HG03432 (cell line): ENCODE data around the gene ADCY6.

Source experiments
- ATAC-seq: cut with Tn5 transposase; IDR thresholded peaks from one replicate; pipeline ENCODE4 v1.9.1; 2021; ENCODE audit warnings: mild to moderate bottlenecking, moderate library complexity; ENCODE audit not compliant: unreplicated experiment

ADCY6 gene

DNA sequence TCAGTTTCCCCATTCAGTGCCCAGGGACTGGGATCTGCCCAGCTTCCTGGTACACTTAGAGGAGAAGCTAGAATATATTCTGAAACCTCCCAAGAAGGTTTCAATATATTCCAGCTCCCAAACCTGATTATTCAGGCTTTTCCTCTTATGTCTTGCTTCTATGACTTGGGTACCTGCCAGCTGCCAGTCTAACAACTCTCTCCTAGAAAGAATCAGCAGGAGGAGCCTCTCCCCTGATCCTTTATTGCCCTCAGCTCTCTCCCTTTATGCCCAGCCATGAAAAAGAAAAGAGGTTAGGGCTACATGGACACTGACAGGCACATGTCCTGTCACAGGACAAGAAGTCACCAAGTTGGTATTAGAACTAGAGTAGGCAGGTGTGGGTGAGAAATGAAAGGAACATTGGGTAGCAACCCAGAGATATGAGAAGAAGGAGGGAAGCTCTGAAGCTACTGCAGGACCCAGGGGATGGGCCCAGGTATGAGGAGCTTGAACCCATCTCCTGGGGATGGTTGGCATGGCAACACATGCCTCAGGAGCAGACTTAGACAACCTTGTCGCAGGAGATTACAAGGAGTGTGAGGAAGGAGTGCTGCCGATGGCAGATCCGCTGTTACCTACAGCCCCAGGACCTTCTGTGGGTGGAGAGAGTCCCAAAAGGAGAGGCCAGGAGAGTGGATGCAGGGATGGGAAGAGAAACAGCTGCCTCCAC is 27.4 kb upstream of the ADCY6 start:
- no peak for ATAC-seq

DNA sequence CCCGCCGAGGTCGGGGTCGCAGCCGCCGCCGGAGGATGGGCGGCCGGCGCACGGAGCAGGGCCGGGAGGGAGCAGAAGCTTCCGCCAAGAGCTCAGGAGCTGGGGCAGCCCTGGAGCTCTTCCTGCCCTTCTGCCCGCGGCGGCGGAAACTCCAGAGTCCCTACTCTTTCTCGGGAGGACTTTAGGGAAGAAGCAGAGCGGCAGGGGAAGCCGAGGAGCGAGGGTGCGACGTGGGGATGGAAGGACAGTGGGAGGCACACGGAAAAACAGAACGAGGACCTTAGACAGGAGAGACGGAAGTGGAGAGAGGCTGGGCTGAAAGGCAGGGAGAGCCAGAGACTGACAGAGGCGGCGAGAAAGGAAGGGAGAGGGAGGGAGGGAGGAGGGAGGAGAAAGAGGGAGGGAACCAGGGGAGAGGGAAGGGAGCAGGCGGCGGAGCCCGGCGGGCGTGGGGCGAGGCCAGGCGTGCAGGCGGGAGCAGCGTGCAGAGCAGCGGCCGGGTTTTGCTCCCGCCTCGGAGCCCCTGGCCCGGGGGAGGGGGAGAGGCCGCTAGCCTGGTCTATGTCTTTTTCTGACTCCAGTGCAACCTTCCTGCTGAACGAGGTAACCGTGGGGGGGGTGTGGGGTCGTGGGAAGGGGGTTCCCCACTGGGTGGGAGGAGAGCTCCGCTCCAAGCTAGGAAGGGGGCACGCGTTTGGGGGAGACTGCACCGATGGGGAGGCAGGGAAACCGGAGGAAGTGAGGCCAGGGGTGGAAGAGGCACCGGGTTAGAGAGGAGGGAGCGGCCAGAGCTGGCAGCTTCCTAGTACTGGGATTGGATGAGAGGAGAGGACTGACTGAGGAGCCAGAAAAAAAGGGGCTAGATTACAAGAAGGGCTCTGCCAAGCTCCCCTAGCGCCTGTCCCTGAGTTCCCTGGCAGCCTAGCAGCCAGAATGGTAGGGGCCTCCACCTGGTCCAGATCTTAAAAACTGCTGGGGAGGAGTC is 26.5 kb upstream of the ADCY6 start:
- peak; percentile 36 for ATAC-seq

DNA sequence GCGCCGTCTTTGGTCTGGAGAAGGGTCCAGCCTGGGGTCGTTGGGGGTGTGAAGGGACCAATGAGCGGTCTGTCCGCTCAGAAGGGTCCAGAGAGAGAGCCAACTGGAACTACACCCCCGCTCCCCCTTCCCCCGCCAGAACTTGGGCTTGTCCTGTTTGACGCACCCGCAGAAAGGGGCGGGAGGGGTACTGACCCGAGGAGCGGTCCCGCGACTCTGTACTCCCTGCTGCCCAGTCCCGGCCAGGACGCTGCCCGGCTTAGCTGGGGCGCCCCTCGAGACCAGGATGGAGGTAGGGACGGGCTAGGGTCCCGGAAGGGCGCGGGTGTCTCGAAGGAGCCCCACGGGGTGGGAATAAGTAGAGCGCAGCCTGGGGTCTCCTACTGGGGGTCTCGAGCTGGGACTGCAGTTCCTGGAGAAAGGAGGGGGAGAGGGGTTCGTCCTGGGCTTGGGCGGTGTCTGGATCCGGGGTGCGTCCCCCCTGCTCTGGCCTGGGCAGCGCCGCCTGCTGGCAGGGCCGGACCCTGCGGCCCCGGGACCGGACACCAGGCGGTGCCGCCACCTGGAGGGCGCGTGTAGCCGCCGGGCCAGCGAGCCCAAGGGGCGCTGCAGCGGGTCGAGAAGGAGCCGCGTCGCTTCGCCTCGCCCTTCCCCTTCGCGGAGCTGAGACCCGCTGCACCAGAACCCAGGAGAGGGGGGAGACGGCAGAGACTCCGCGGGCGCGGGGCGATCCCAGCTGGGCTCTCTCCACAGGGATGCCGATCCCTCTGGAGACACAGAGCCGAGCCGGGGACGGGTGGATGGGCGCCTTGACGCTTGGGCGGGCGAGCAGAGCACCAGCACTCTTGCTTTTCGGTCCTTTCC is 25.6 kb upstream of the ADCY6 start:
- peak; percentile 82 for ATAC-seq

DNA sequence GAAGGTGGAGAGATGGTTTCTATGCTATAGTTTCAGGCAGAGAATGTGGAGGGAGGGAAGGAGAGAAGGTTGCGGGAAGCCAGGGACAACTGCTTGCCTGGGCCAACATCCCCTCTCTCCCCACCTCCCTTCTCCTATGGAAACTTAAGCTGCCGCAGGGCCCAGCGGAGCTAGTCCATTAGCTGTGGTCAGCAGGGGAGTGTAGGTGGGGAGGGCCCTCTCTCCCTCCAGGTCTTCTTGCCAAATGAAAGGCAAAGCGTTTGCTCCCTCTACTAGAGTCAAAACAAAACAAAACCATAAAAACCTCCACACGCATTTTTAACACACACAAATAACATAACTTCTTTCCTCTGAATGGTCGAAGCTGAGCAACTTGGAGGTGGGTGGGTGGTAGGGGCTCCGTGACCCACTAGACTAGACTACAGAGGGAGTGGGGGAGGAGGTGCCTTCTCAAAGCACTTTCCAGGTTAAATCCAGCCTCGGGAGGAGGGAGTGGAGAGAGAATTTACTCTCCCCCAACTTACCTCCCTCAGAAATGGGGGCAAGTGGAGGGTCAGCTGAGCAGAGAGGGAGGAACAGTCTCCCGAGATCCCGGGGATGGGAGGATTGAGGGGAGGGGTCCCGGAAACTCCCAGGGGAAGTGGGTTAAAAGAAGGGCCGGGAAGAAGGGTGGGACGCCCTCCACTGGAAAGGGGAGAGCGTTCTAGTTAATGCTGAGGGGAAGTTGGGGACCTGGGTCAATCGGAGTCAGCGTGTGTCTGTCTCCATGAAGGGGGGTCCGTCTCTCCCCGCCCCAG is 24.8 kb upstream of the ADCY6 start:
- no peak for ATAC-seq

DNA sequence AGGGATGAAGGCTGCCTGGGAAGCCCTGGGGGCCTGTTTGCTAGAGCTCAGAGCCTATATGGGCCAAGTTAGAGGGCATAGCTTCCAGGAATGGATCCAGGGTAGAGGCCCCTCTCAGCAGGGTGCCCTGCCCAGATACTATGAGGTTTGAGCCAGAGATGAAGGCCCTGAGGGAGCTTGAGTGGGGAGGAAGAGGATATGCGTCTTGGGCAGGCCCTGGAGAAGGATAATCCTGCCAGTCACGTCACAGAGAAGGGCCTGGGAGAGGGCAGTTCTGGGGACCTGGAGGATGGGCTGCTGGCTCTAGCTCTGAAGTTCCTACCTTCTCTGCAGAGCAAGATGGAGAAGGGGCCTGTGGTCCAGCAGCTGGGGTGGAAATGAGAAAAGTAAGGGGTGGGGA is 23.5 kb upstream of the ADCY6 start:
- ATAC-seq: no peak

DNA sequence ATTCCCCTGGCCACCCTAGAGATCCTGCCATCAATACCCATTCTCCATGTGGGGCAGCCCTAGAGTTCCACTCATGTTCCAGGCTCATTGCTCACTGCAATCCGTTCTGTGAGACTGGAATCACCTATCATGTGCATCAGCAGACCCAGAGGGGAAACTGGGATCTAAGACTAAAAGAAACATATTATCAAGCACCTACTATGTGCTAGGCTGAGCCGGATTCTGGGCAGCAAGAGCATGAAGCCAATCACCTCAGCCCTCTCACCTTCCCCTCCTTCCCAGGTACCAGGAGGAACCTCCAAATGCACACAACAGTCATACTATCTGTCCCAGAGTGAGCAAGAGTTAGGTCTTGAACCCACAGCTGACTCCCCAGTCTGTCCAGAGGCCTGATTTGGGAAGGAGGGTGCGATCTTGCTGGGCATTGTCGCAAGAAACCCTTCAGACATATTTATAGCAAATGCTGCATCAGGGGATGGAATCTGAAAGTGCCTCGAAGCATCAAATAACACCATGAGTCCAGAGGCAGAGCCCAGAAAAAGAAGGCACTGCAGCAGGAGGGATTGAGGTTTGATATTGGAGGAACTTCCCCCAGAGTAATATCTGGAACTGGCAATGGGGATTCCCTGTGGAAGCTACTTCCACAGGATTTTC is 22.7 kb upstream of the ADCY6 start:
- ATAC-seq: no peak

DNA sequence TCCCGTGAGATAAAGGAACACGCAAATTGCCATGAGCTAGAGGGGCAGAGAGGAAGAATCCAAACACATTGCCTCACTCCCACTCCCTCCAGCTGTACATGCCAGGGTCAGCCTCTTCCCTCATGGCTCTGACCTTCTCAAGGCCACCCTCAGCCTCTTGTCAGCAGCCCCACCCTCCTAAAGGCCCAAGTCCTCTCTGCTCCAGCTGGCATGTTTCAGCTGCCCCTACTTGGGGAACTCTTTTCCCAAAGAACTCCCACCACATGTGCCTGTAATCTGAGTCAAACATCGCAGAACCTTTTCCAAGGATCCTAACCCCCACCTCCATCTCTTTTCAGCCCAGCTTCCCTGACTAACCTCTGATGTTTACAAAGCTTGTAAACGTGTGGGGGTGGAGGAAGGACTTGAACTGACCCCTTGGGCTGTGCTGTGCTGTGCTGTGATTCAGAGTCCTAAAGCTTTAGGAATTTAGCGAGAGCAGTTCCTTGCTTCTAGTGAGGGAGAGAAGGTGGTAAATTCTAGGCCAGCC is 22.1 kb upstream of the ADCY6 start:
- no peak for ATAC-seq

DNA sequence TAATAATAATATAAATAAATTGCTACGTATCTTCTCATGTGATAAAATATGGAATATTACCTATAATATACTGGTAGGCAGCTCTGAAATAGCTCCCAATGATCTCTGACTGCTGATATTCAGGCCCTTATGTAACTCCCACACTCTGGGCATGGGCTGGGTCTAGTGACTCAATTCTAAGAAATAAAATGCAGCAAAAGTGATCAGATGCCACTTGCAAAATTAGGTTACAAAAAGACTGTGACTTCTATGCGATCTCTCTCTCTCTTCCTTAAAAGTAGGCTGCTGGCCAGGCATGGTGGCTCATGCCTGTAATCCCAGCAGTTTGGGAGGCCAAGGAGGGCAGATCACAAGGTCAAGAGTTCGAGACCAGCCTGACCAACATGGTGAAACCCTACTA is 19.1 kb upstream of the ADCY6 start:
- ATAC-seq: no peak

DNA sequence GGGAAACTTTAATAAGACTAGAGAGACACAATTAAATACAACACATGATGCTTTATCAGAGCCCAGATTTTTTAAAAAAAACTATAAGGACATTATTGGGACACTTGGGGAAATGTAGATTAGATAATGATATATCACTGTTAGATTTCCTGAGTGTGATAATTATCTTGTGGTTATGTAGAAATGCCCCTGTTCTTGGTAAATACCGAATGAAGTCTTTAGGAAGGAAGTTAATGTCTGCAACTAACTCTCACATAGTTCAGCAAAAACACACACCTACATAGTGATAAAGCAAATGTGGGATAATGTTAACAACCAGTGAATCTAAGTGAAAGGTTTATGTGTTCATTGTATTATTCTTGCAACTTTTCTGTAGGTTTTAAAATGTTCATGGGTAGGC is 14.8 kb upstream of the ADCY6 start:
- ATAC-seq: no peak

DNA sequence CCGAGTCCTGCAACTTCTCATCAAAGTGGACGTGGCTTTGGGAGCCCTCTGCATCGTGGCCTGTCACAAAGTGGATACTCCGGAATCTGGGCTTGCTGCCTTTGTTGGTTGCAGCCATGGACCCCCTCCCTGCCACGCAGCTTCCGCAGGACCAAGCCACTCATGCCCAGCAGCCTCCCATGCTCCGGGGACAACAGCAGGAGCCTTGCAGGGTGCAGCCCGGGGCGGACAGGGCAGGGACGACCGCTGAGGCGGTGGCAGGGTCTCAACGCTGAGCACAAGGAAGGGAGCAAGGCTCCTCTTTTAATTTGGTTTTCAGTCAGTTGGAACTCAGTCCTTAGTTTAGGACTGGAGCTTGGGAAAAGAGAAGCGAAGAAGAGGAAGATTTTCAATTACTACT is 12.1 kb upstream of the ADCY6 start:
- no peak for ATAC-seq

DNA sequence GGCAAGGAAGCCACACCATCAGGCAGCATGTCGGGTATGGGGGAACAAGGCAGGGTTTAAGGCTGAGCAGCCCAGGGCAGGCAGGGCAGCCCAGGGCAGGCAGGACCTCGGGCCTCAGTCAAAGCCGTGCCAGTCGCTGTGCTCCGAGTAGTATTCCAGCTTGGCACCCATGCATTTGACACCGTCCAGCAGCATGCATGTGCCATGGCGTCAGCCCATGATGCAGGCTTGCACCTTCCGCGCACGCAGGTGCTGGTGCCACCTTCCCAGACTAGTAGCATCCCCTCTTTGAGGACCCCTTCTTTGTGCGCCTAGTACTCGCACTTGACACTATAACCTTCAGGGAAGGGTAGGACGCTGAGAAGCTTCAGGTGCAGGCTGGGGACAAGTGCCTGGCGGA is 11.6 kb upstream of the ADCY6 start:
- ATAC-seq: no peak

DNA sequence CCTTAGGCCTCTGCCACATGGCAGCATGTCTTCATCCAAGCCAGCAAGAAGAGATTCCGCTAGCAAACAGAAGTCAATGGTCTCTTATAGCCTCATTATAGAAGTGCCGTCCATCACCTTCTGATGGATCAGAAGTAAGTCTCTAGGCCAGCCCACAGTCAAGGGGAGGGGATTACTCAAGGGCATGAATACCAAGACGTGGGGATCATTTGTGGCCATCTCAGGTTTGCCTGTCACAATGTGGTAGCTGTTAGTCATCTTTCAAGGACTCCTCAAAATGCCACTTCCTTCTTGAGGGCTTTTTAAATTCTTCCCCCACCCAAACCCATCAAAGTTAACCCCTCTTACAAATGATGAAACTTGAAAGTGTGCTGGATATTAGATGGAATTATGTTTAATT is 8.1 kb upstream of the ADCY6 start:
- no peak for ATAC-seq

DNA sequence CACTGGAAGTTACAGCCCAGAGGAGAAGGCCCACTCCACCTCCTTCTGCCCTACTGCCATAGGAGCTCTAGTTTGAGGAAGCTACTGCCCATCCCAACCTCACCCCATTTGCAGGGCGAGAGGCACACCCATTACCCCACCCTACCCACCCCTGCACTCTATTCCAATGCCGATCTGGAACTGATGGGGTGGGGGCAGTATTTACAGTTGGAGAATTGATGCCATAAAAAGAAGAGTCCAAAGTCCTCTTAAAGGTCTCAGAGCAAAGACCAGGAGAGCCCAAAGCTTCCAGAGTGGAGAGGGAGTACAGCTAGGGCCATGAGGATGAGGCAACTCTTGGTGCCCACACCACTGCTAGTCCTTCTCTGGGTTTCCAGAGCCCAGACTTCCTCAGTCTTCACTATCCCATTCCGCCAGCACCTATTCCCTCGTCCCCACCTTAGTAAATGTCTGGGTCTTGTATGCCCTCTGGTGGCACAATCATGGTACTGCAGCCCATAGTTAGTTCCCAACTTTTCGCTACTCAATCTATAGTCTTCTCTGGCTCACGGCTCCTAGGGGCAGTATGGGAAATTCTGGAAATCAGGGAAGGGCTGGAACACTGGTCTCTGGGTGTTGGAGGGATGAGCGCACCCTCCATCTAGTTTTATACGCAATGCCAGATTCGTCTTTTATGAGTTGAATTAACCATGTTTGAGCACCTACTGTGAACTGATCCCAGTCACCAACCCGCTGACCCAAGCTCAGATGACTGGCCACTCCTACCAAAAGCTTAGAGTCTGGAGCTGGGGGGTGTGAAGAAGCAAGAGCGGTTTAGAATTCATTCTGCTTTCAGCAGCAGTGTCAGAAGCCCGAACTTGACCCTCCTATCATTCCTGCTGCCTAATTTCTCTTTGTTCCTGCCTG is 6.9 kb upstream of the ADCY6 start:
- ATAC-seq: no peak

DNA sequence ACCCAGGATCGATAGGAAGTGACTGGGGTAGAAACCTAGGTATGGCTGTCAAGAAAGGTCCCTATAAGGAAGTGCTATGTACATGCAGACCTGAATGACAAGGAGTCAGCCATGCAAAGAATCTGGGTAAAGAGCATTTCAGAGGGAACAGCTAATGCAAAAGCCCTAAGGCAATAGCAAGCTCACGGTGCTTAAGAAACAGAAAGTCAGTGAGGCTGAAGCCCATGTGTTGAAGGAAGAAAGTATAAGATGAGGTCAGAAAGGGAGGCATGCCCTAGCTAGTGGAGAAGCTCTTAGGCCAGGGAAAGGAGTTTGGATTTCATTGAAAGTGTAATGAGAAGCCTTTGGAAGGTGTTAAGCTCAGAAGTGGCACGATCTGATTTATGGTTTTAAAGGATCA is 6.0 kb upstream of the ADCY6 start:
- no peak for ATAC-seq

DNA sequence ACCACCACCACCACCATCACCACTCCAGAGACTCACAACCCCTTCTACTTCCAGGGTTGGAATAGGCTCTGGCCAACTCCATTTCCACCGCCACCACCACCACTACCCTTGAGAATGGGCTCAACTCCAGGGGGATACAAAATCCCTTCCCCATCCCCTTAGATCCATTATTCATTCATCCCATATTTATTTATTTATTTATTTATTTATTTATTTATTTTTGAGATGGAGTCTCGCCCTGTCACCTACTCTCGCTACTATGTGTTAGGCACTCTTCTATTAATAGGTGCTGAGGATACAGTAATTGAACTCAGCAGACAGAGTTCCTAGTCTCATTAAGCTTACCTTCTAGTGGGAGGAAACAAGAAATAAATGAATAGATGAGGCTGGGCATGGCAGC is 4.8 kb upstream of the ADCY6 start:
- ATAC-seq: no peak

DNA sequence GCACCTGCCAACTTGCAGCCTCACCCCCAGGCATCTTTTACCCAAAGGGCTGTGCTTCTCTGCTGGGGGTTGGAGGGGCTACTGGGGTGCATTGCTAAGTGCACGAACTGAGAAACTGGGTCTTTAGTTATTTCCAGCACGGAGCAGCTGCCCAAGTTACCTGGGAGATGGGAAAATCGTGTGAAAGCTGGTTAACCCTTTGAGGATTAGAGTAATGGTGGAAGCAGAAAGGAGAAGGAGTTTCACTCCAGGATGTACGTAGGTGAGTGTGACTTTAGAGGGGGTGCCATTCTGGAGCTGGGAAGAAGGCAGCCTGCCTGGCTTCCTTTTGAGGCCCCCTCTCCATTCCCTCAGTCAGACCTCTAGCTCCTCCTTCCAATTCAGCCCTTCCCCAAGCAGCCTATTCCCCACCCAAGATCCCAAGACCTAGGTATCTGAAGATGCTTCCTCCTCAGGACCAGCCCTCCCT is 1.0 kb upstream of the ADCY6 start:
- no peak for ATAC-seq

DNA sequence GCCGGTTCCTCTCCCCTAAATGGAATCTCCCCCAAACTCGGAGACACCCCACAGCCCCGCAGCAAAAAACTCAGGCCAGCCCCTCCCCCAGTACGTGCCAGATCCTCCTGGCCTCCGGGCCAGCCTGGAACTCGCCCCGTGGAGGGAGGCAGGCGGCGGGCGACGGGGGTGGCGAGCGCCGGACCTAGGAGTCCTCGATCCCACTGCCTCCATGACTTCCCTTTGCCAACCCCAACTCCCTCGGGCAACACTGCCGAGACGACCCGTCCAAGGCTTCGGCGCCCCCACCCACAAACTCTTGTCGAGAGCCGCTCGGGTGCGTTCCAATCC is 400 bp downstream of the ADCY6 start:
- ATAC-seq: no peak

DNA sequence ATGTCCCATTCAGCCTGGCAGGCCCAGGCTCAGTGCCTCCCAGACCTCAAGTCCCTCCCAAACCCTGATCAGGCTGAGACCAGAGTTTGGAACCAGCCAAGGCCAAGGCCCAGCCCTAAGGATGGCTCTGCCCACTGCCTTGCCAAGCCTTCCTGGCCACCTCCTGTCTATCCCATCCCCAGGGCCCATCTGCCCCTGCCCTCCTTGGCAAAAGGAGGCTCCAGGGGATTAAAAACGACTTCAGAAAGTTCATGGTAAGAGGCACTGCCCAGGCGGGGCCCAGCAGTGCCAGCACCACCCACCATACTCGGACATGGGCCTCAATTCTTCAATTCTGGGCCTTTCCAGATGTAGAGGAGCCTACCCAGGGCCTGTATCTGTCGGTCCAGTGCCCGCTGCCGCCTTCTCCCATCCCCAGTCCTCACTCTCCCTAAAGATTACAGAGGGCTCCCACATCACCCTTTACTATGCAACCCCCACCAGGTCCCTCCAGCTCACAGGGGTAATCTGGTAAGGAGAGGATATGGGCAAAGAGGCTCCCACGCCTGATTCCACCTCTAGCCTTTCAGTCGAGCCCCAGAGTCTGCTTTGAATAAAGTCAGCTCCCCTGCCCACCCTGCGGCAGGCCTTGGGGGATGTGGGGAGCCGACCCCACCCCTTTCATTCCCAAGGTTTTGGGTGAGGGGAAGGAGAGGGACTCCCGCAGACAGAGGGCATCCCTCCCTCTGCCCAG is 932 bp downstream of the ADCY6 start:
- ATAC-seq: no peak
